Esophagus squamous epithelium (tissue), 4 donors: ENCODE results near the gene DENND6A.

Source experiments
- POLR2A ChIP-seq, 4 donors: fragments of 450-650 bp; IDR thresholded peaks; one replicate each; pipeline ENCODE4 v1.6.1; 2017; ENCODE audit warnings: antibody characterized with exemption in 4 of 4, mild to moderate bottlenecking in 4 of 4, moderate library complexity in 3 of 4
- TF ChIP-seq, protein P1 (sequence below), 6 experiments: fragments of 450-650 bp in 4 of 6; fragments of 200-600 bp in 2 of 6; sonication (generic) in 2 of 6; IDR thresholded peaks; one replicate each; pipeline ENCODE4 v1.5.1; 2016 to 2019; ENCODE audit warnings: antibody characterized with exemption in 6 of 6, mild to moderate bottlenecking in 4 of 6, moderate library complexity in 4 of 6

DNA sequence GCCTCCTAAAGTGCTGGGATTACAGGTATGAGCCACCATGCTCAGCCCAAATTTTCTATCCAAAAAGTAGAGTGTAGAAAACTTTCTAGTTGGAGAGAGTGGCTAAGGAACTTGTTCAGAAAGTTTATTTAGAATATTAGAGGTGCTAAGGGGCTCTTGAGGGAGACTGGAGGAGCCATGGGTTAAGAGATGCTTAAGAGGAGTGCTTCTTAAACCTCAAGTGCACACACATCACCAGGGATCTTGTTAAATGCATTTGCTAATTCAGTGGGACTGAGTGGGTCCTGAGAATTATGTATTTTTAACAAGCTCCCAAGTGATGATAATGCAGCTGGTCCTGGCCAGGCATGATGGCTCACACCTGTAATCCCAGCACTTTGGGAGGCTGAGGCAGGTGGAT, 33.5 kb upstream of the DENND6A start:
- TF ChIP-seq, protein P1, sequence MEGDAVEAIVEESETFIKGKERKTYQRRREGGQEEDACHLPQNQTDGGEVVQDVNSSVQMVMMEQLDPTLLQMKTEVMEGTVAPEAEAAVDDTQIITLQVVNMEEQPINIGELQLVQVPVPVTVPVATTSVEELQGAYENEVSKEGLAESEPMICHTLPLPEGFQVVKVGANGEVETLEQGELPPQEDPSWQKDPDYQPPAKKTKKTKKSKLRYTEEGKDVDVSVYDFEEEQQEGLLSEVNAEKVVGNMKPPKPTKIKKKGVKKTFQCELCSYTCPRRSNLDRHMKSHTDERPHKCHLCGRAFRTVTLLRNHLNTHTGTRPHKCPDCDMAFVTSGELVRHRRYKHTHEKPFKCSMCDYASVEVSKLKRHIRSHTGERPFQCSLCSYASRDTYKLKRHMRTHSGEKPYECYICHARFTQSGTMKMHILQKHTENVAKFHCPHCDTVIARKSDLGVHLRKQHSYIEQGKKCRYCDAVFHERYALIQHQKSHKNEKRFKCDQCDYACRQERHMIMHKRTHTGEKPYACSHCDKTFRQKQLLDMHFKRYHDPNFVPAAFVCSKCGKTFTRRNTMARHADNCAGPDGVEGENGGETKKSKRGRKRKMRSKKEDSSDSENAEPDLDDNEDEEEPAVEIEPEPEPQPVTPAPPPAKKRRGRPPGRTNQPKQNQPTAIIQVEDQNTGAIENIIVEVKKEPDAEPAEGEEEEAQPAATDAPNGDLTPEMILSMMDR (IDR thresholded peaks at IDR 0.05), result no peak
- TF ChIP-seq POLR2A (IDR thresholded peaks at IDR 0.05), result no peak
